WTC11 (cell line): ENCODE results near the gene NRG2.

Source experiments
- CTCF ChIP-seq: fragments of 200-600 bp; IDR thresholded peaks from 2 replicates; pipeline ENCODE4 v1.8.0; 2022; ENCODE audit warnings: antibody characterized with exemption
- E2F1 ChIP-seq: sonication (generic); formaldehyde crosslinking; IDR thresholded peaks from 2 replicates; pipeline ENCODE4 v1.8.0; 2022; ENCODE audit warnings: mild to moderate bottlenecking, missing genetic modification reagents
- E2F4 ChIP-seq: sonication (generic); formaldehyde crosslinking; IDR thresholded peaks from 2 replicates; pipeline ENCODE4 v1.8.1; 2022; ENCODE audit warnings: low read depth, mild to moderate bottlenecking, moderate library complexity, missing genetic modification reagents, borderline replicate concordance
- FOXJ3 ChIP-seq: sonication (generic); formaldehyde crosslinking; IDR thresholded peaks from 2 replicates; pipeline ENCODE4 v1.9.0; 2021; ENCODE audit warnings: missing genetic modification reagents, mild to moderate bottlenecking, borderline replicate concordance
- FOXP4 ChIP-seq: sonication (generic); formaldehyde crosslinking; IDR thresholded peaks from 2 replicates; pipeline ENCODE4 v1.8.0; 2022; ENCODE audit warnings: mild to moderate bottlenecking, missing genetic modification reagents
- PREB ChIP-seq: sonication (generic); formaldehyde crosslinking; IDR thresholded peaks from 2 replicates; pipeline ENCODE4 v1.8.1; 2022; ENCODE audit warnings: mild to moderate bottlenecking, missing genetic modification reagents, moderate library complexity, borderline replicate concordance
- RELA ChIP-seq: sonication (generic); formaldehyde crosslinking; IDR thresholded peaks from 2 replicates; pipeline ENCODE4 v1.8.1; 2022; ENCODE audit warnings: missing genetic modification reagents, mild to moderate bottlenecking, borderline replicate concordance
- SMAD3 ChIP-seq: sonication (generic); formaldehyde crosslinking; IDR thresholded peaks from 2 replicates; pipeline ENCODE4 v1.8.0; 2022; ENCODE audit warnings: missing genetic modification reagents, mild to moderate bottlenecking, borderline replicate concordance
- TP53 ChIP-seq: sonication (generic); formaldehyde crosslinking; IDR thresholded peaks from 2 replicates; pipeline ENCODE4 v1.8.1; 2023; ENCODE audit warnings: mild to moderate bottlenecking, missing genetic modification reagents
- ZNF671 ChIP-seq: fragments of 250-450 bp; sonication (Bioruptor Pico); IDR thresholded peaks from 2 replicates; pipeline ENCODE4 v1.8.0; 2021; ENCODE audit warnings: mild to moderate bottlenecking

GRCh38 chr5:139842321-139842720, 200.8 kb downstream of the NRG2 start:
- TF ChIP-seq CTCF = no peak
- no peak for TF ChIP-seq PREB
- no peak for TF ChIP-seq E2F4 (CRISPR knock-in tag)
- no peak for TF ChIP-seq FOXP4 (CRISPR knock-in tag)
- TF ChIP-seq ZNF671 (CRISPR knock-in tag) = no peak
- TF ChIP-seq RELA (CRISPR knock-in tag) = no peak
- no peak for TF ChIP-seq FOXJ3 (CRISPR knock-in tag)
- no peak for TF ChIP-seq E2F1 (CRISPR knock-in tag)
- no peak for TF ChIP-seq SMAD3 (CRISPR knock-in tag)
- no peak for TF ChIP-seq TP53 (CRISPR knock-in tag)
